ENCODE data around the gene IFNK.

Gene IFNK

DNA sequence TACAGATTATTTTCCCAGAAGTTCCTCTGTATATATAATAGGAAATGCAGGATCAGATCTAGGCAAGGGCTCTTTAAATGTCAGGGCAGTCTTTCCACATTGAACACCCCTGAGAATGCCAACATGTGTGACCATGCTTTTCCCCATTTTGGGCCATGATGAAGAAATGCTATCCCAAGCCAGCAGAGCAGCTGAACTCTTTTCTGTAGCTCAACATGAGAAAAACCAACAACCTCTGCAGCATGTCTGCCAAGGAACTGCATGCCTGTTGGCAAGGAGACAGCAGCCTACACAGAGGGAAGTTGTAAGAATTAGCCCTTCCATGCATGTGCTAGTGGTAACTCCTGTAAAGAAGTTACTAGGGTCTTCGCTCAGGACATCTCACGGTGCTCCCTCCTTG is 9.5 kb upstream of the IFNK start:
- no peak for DNase-seq

DNA sequence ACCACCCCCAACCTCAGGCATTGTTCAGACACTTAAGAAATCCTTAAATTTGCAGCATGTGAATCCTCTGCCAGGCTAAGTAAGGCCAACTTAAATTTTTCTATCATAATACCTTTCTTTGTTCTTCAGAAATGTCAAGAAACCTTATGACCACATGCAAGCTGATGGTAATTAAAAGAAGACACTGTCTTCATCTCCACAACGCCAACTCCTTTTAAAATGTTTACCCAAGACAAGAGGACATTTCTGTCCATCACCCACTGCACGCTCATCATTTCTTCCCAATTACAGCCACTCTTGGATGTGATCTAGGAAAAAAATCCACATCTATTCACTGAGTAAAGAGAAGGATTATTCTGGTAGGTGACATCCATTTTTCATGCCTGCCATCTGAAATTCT is 6.1 kb upstream of the IFNK start:
- DNase-seq: no peak

DNA sequence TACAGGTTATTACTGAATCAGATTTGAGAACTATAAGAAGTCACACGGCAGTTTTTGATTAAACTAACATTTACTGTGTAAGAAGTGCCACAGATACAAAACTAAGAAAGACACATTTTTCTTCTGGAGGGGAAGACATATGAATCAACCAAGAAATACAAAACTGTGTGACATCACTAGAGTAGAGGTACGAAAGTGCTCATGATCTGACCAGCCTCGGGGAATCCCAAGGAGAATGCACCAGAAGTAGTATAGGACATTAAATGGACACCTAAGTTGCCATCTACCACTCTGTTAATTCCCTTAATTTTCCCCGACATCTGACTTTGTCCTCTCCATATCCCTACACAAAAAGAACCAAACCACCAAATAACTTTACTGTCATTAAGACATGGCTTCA is 5.3 kb upstream of the IFNK start:
- DNase-seq: no peak

DNA sequence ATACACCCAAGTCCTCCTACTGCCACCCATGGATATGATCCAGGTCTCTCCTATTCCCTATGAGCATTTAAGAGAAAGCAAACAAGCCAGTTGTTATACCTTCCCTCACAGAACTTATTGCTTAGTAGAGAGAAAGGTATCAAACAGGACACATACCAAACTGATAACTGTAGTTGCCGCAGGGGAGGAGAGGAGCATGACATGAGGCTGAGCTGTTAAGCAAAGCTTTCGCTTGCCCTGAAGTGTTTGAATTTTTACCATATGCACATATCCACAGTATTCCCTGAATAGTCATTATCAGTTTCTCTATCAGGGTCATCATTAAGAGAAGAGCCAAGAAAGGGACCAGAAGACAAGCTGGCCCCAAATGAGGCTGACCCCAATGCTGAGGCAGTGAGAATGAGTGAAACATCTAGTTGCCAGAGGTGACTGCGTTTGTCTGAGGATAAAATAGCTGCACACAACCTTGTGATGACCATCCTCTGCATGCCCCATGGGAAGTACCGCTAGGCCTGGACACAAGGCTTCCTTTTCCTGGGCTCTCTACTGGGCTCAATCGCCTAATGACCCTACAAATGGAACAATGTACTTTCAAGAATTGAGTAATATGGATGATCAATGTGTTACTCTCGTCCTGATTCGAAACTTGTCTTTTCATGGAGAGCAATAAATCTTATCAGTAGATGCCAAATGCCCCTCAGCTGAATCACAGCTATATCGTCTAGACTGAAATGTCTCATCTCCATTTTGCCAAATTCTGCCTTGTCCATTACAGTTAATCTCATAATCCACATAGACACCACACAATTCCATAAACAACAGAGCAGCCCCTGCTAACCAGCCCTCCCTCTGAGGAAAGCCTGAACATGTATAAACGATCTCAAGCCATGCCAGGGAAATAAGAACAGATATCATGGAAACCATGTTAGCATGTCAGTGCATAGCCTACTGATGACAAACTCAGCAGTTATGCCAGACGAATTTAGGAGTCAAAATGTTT is 4.3 kb upstream of the IFNK start:
- no peak for DNase-seq

DNA sequence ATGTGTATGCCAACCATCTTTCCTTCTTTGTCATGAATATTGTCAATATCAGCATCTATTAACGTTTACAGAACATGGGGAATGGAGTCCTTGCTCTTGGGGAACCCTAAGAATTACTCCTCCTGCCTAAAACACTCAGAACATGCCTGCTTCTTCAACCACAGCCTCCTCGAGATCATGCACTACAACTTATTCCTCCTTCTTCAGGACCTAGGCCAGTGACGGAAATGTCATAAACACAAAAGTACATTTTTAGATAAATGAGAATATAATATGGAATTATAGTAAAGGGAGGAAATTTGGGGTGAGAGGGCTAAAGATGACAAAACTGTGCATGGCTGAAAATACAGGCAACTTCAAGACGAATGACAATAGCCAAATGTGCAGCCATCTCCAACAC is 3.1 kb upstream of the IFNK start:
- no peak for DNase-seq

DNA sequence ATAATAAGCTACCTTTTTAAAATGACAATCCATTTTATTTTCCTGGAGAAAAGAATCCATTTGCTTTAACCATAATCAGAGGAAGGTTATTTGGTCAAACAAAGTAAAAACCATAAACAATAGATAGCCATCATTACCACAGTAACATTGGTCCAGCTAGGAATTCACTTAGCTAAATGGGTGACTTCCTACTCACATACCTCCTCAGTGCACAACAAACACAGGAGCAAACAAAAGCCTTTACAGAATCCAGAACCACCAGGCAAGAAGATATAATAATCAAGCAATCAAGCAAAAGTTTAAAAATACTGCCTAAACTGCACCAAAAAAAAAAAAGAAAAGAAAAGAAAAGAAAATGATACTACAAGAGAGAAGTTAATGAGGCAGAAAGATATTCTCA is 949 bp upstream of the IFNK start:
- no peak for DNase-seq

DNA sequence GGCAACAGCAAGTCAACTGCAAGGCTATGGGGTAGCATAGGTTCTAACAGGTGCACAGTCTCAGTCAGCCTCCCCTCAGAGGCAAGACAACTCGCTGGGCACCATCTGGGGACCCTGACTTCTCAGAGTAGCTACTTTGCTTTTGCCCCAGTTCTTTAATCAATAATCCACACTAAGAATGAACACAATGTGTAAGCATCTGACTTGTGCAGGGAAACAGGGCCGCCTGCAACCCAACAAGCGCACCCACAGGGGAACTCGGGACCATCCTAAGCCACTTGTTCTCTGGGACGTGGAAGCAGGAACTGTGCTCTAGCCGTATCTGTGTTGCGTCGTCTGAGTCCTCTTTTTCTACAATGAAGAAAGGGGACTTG is 3.6 kb downstream of the IFNK start:
- no peak for DNase-seq

DNA sequence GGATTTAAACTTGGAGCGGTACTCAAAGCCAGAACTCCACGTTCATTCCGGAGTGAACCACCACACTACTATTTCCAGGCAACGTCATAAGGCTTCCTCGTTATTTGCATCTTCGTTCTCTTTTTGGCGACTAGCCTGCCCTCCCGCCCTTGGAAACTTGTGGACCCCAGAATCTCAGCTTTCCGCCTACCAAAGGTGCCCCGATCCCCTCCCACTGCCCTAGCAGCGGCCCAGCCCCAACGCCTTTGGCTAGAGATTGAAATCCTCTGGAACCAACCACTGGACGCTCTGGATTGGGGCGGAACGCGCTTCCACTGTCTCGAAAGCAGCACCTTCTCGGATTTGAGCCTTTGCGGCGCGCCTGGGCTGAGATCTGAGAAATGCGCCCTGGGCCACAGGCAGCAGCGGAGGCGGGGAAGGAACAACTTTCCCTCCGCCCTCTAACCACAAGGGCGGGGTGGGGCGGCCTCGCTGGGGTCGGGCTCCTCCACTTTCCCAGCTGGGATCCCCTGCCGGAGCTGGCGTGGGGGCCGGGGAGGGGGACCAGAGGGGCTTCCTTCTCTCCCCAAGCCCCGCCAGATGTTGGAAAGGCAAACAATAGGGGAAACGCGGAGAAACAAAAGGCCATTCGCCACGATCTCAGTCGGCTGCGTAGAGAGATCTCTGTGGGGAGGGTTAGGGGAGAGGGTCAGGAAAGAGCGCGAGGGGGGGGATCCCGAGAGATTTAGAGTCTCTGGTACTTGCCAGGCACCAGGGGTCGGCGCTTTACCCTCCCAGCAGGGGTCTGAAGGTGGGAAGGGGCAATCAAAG is 4.2 kb downstream of the IFNK start:
- DNase-seq: no peak

DNA sequence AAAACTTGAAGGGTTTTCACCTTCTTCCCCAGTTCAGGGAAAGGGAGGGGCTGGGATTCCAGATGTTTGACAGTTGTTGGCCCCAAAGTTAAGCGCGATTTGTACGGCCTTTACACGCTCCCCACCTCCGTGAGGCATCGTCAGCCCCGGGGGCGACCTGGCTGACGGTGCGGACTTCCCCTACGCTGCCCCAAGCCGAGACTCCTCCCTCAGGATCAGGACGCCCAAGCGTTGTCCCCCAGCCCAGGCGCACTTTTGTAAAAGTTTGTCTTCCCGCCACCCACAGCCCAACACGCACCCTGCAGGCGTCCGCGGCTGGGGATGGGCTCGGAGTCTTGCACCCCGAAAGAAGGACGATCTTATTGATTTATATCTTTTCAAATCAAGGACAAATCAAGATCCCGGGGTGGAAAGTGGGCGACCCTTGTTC is 4.8 kb downstream of the IFNK start:
- no peak for DNase-seq

DNA sequence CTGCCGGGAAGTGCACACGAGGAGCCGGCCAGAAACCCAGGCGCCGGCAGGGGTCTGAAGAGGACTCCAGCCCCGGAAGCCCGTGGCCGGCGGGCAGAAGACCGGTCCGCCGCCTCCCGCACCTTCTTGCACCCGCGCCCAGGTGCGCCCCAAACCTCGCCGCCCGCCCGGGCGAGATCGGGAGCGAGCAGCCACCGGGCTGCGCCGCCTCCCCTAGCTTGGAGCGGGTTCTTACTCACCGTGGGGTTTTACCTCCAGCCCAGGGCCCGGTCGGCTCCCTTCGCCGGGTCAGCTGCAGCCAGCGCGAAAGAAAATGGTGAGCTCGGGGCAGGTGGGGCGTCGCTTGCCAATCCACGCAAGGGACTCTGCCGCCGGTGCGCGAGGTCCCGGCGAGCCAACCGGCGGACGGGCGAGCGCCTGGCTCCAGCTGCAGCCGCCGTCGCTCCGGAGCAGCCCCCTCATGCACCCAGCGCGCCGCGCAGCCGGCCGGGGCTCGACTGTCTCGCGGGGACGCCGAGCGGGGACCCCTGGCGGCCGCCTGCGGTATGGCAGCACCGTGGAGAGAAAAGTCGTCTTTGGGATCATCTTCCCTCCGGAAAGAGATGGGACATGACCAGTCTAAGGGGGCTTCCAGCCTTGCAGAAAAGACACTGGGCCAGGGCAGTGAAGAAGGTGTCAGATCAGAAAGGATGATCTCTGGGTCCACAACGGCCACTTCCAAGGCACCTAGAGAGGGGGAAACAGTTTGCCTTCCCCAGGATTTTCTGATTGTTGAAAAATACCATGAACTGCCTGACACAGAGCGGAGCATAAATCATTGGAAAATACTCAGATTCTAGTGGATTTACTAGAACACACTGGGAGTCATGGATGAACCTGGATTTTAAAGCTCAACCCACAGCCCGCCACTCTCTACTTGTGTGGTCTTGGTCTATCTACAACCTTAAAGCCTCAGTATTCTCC is 5.5 kb downstream of the IFNK start, which contains the start of gene MOB3B:
Gene MOB3B, minus strand, starts transcription at position 499 of the 963 bp plus-strand sequence. CDS start 74,264 bp downstream, outside the sequence.
- DNase-seq: peak; percentile 70

DNA sequence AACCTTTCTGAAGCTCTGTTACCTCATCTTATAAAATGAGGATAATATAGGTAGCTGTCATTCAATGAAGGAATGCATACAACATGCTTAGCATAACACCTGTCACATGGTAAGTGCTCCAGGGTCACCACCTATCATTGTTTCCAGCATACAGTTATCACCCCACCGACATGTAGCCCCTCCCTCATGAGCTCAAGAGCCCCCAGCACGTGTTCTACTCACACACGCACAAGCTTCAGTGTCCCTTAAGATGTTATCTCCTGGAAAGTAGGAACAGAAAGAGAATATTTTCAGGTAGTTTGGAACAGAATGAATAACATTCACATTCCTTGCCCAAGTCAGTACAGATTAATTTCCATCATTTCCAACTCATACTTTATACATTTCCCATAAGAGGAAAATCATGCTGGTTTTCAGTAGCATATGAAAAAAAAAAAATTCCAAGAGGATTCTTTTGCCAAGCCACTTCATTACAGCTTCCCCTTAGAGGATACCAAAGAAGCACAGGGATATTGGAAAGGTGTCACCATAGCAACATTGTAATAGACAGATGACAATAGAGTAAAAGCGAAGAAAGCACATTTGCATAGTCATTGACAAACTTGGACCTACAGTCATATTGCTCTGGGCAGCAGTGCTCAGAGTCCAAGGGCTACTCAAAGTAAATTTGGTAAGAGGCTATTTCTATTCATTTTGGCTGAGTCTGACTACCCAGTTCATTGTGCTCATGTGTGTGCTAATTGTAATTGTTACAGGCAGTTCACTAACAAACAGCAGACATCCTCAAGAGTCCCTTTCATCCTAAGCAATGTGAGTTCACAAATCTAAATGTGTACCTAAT is 7.0 kb downstream of the IFNK start:
- DNase-seq: no peak

DNA sequence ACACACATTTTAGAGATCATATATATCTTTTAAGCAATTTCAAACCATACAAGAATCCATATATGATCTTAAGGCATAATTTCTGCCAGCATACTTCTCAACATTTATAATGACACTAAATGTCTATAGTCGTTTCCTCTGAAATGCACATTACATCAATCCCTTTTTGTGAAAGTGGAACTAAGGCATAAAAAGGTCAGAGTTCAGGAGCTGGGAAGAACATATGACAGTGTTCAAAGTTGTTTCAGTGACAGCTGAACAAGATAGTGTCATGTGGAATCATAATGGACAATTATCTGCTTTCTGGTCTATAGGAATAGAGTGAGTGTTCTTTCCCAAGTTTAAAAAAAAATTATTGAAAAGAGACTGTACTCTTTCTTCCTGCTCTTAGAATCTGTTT is 8.0 kb downstream of the IFNK start:
- no peak for DNase-seq

DNA sequence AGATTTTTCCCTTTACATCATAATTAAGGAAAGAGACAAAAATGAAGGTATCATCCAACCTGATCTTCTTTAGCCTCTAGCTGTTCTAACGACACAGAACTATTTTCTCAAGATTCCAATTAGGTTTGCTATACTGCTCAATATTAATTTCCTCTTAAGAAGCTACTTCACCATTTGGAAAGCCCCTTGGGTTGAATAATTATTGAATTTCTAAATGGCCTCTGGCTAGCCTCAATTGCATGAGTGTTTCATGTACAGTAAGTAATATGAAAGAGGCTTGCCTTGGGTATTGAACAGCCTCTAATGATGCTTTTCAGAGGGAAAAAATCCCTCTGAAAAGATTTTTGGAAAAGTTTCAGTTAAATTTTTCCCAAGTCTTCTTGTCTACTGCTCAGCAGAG is 9.2 kb downstream of the IFNK start:
- no peak for DNase-seq

DNA sequence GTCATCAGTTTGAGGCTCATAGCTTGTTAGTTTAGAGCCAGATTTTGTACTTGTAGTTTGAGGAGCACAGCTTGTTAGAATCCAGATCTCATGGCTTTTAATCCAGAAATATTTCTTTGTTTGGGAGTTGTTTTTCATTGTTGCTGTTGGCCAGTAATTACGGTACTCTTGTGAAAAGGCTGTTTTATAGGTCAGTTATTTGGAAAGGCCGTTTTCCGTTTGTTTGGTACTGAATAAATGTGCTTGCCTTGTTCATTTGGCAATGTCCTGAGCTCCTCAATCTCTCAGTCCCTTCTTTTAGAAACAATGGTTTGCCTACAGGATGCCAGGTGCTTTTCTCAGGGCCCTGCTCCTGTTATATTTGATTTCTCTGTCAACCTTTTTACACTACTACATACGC is 10.0 kb downstream of the IFNK start:
- DNase-seq: no peak

DNA sequence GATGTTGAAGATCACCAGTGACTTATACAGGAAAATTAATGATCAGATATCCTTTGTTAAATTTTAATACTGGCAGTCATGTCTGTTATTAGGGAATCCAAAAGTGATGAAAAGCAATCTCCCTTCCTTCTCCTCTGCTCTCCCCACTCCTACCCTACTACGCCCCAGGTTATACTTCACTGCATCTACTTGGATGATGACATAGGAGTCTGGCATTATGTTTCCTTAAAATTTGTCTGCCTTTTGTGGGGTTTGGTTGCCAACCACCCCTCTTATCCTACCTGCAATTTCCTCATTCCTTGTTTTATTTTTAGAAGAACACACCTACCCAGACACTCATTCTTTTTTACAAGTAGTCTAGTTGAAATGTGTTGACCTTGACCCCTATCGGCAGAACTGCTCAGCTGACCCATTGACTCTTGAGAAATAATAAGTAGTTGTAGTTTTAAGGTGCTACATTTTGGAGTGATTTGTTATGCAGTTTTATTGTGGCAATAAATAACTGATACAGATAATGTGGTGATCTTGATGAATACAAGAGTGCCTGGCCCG is 10.6 kb downstream of the IFNK start:
- no peak for DNase-seq

DNA sequence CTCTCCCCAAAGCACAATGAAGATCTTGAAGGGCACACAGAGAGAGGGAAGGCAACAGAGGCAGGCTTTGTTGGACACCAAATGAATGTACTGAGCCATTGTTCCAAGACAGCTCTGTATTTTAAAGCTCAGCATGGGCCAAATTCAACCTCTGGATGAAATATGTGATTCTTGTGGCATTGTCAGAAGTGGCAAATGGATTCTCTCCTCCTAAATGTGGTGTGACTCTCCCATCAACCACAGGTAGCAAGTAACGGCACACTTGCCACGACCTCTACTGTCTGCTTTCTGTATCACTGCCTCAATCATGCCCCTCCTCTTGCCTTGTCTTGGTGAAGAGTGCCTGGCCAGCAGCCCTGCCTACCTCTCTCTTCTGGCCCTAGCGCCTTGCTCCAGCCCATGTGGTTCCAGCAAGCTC is 11.6 kb downstream of the IFNK start:
- no peak for DNase-seq

DNA sequence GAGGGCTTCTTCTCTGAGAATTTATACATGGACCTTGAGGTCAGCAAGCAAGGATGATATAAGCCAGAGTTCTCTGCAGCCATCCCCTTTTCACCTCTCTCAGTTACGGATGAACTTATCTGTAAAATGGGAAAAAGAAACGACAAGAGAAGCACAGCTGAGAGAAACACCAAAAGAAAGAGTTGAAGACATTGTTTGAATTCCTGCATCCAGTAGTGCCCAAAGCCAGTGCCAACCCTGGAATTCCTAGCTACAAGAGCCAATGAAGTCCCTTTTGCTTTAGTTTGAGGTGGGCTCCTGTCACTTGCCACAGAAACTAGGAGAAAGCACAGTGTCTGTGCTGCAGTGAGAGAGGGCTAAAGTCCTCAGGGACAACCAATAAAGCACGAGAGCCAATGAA is 12.1 kb downstream of the IFNK start:
- no peak for DNase-seq

DNA sequence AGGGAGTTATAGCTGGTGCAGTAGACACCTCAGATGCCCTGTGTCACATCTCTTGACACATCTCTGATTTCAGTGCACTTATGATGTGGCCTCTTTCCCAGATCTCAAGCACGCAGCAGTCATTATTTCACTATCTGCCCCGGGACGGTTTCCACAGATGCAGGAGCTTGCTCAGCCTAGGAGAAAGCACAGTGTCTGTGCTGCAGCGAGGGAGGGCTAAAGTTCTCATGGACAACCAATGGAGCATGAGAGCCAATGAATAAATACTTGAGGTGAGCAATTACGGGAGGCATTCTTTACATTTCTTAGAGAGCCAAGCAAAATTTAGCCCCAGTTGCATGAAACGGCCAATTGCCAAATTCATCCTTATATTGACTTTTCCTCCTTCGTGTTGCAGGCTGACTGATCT is 12.9 kb downstream of the IFNK start:
- peak; percentile 47 for DNase-seq

DNA sequence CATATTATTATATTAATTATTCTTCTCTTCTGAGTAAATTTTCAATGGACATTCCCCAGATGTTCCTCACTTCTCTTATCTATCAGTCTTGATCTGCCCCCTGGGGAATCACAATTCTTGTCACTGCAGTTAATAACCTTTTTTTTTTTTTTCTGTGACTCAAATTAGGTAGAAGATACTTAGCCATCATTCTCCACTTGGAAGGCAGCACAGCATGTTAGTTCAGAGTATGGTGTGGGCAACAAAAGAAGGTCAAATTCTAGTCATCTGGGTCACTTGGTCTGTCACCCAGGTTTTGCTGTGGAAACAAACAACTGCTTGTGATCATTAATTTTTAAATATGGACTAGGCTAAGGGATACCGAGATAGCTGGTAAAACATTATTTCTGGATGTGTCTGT is 13.7 kb downstream of the IFNK start:
- no peak for DNase-seq

DNA sequence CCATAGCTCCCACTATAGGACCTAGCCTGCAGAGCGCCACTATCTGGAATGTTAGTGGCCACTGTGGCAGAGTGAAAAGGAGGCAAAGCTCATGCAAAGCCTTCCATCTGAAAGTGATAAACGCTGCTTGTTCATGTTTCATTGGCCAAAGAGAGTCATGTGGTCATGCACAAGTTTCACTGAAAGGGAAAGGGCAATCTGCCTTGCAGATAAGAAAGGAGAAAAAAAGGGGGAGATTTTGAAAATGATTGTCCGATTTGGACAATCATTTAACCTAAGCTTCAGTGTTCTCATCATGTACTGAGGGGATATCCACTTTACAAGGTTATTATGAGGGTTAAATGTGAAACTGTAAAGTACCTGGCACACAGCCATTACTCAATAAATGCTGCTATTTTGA is 14.6 kb downstream of the IFNK start:
- DNase-seq: no peak

All from DMS79 treated with DMSO at 0.1 percent for 48 hours (cell line).